Muscle of leg (tissue), 11 donors: ENCODE measurements around the gene DPM3. TPM values are rescaled to one million over a fixed set of nuclear protein-coding genes. Genes with fewer than 3 reads are reported as not detected.
A peak's percentile ranks its signal among the peaks of the same experiment; 100 is the strongest.
"Not testable (repeated sequence)": the region's sequence is repeated elsewhere in the genome, so short reads cannot be mapped to it uniquely, and the experiment has no call there.

Source experiments
- DNase-seq: peaks from one replicate; pipeline ENCODE4 v3.0.0; 2013
- H3K27ac ChIP-seq: one replicate; pipeline ENCODE4 v1.5.1; 2013; ENCODE audit warnings: mild to moderate bottlenecking, low read length, control low read depth
- H3K27me3 ChIP-seq: one replicate; pipeline ENCODE4 v1.6.1; 2013; ENCODE audit warnings: low read length; ENCODE audit not compliant: control insufficient read depth, insufficient read depth
- H3K36me3 ChIP-seq: one replicate; pipeline ENCODE4 v1.6.1; 2013; ENCODE audit warnings: low read length; ENCODE audit not compliant: control insufficient read depth, insufficient read depth
- H3K4me1 ChIP-seq: one replicate; pipeline ENCODE4 v1.6.1; 2013; ENCODE audit warnings: low read length; ENCODE audit not compliant: control insufficient read depth, insufficient read depth
- H3K4me3 ChIP-seq: one replicate; pipeline ENCODE4 v1.5.1; 2013; ENCODE audit warnings: low read length, control low read depth
- H3K9me3 ChIP-seq: replicated peaks from 2 replicates; pipeline ENCODE4 v1.6.1; 2013; ENCODE audit warnings: low read depth, low read length; ENCODE audit not compliant: control insufficient read depth
- WGBS: methylation state at CpG from one replicate; pipeline ENCODE4 v1.1.5; 2013; ENCODE audit warnings: missing lambda C conversion rate; ENCODE audit not compliant: insufficient coverage; 5-methylcytosine and 5-hydroxymethylcytosine counted together
- polyA plus RNA-seq, 8 donors: library from polyadenylated mRNA; unstranded; fragments of 120-200 nt; gene quantifications; one replicate each; pipeline versions ENCODE4 v1.2.1 to v1.2.3, GENCODE V29; 2013; ENCODE audit warnings: inconsistent platforms in 1 of 8, low replicate concordance in 1 of 8; ENCODE audit not compliant: insufficient read length in 8 of 8, insufficient read depth in 1 of 8
- total RNA-seq: library from RNA; stranded (reverse); fragments of 120-200 nt; gene quantifications from one replicate; pipeline ENCODE4 v1.2.4, GENCODE V29; 2013

DPM3 gene
- total and polyA plus RNA-seq, 9 donors: 20.1 to 27.9 (median 23.5) TPM

DNA sequence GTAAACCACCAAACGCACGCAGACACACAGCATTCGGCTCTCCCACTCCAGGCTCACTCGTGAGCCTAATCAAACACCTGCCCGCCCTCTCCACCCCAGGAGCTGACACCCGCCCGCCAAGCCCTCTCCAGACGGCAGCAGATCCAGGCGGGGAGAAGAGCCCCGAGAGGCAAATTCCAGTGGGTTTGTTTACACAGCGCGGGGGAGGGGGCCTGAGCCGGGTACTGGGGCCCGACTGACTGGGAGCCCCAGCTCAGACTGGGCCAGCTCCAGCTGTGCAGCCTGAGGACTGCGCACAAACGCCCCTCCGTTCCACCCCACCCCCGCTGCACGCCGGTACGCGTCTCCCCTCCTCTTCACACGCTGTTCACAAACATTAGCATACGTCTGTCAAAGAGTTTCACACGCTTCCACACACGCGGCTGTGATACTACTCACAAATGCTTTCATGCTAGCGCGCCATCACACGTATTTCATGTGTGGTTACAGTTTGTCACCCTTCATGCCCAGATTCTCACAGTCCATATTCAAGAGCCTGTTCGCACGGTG, 13.7 kb downstream of the DPM3 start:
- peak; percentile 45 for DNase-seq
- H3K27ac ChIP-seq: peak overlapping the region; percentile 37
- no peaks in the 10 kb centered on the region for H3K9me3 ChIP-seq
- peaks cover 3% of the 10 kb centered on the region for H3K36me3 ChIP-seq
- peaks cover 42% of the 10 kb centered on the region for H3K4me1 ChIP-seq
- peaks cover 61% of the 10 kb centered on the region for H3K27me3 ChIP-seq
- H3K4me3 ChIP-seq: peak overlapping the region; percentile 50
- WGBS: under 1% methylated on average over 31 of the region's 32 CpGs

DNA sequence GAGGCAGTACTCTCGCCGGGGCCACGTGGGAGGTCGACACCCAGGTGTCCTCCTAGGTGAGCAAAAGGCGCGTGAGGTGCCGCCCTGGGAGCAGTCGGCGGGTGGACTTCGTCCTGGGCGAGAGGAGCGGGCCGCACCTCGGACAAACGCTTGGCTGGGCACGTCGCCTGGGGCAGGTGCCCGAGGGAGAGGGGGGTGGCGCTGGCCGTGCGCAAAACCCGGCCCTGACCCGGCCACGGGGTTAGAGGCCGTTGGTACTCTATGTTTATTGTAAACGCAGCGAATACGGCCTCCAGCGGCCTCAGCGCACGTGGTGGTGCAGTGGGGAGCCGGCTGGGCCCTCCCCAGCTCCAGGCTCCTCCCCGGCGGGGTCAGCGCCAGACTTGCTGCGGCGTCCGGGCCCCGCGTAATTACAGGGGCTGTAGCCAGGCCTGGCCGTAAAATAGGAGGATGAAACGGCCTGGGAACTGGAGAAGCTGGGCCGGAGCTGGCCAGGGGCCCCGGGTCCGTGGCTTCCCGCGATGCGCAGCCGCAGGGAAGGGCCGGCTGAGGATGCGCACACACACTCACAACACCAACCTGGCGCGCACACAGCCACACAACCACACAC, 14.3 kb downstream of the DPM3 start:
- Histone ChIP-seq H3K4me3 (peak overlapping the region; percentile 50), H3K36me3 (no peaks in the 10 kb centered on the region), H3K27ac (no peak overlapping the region), H3K27me3 (peaks cover 63% of the 10 kb centered on the region), H3K4me1 (peaks cover 42% of the 10 kb centered on the region), H3K9me3 (no peaks in the 10 kb centered on the region)
- 7% methylated on average over 48 of the region's 53 CpGs for WGBS
- DNase-seq: peak; percentile 70

GRCh38 chr1:155125511-155125945, 14.8 kb downstream of the DPM3 start:
- Histone ChIP-seq H3K36me3 (no peaks in the 10 kb centered on the region), H3K27me3 (peaks cover 66% of the 10 kb centered on the region), H3K4me3 (no peak overlapping the region), H3K4me1 (peaks cover 42% of the 10 kb centered on the region), H3K27ac (no peak overlapping the region), H3K9me3 (no peaks in the 10 kb centered on the region)
- DNase-seq: no peak
- 25% methylated on average over 10 of the region's 11 CpGs for WGBS

GRCh38 chr1:155124503-155125463, 15.5 kb downstream of the DPM3 start:
- no peaks in the 10 kb centered on the region for H3K9me3 ChIP-seq
- H3K4me1 ChIP-seq: peaks cover 38% of the 10 kb centered on the region
- WGBS: 54% methylated on average over 9 of the region's 16 CpGs
- H3K27me3 ChIP-seq: peaks cover 65% of the 10 kb centered on the region
- no peak for DNase-seq
- no peak overlapping the region for H3K27ac ChIP-seq
- H3K36me3 ChIP-seq: no peaks in the 10 kb centered on the region
- no peak overlapping the region for H3K4me3 ChIP-seq

DNA sequence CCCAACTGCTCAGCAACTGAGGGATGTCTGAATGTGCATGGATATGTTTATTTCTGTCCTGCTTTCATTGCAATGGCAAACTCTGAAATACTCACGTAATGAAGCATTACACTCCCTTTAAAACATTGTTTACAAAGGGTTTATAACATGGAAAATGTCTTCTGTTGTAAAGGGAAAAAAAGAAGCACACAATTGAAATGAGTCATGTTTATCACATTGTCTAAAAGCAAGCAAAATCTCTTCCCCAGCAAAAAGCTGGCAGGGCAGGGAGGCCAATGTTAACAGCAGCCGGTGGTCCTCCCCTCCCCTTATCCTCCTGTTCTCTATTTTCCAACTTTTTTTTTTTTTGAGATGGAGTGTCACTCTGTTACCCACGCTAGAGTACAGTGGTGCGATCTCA, 16.5 kb downstream of the DPM3 start:
- Histone ChIP-seq H3K9me3 (no peaks in the 10 kb centered on the region), H3K27me3 (peaks cover 63% of the 10 kb centered on the region), H3K27ac (no peak overlapping the region), H3K36me3 (no peaks in the 10 kb centered on the region), H3K4me3 (no peak overlapping the region), H3K4me1 (peaks cover 28% of the 10 kb centered on the region)
- WGBS: 50% methylated on average over 1 of the region's 4 CpGs
- no peak for DNase-seq

GRCh38 chr1:155122308-155122707, 18.0 kb downstream of the DPM3 start:
- H3K36me3 ChIP-seq: no peaks in the 10 kb centered on the region
- H3K9me3 ChIP-seq: no peaks in the 10 kb centered on the region
- peaks cover 58% of the 10 kb centered on the region for H3K27me3 ChIP-seq
- WGBS: 80% methylated on average over 1 of the region's 2 CpGs
- H3K27ac ChIP-seq: no peak overlapping the region
- peaks cover 17% of the 10 kb centered on the region for H3K4me1 ChIP-seq
- H3K4me3 ChIP-seq: no peak overlapping the region
- no peak for DNase-seq

DNA sequence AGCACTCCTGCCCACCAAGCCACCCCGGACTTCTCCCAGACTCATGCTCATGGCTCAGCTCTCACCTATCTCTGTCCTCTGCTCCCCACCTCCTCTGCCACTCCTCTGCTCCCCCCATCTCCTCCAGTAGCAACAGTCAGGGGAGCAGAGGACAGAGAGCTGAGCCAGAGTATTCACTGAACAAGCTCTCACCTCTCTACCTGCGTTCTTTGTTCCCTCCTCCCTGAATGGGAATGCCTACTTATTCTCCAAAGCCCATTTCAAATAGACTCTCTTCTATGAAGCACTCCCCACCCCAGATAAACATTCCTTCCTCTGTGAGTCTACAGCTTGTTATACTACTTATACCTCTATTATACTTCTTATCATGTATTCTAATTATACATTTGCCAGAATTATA, 19.1 kb downstream of the DPM3 start:
- Histone ChIP-seq H3K36me3 (no peaks in the 10 kb centered on the region), H3K27ac (no peak overlapping the region)

GRCh38 chr1:155120253-155120652, 20.1 kb downstream of the DPM3 start:
- Histone ChIP-seq H3K36me3 (no peaks in the 10 kb centered on the region), H3K27me3 (peaks cover 43% of the 10 kb centered on the region), H3K4me1 (no peaks in the 10 kb centered on the region), H3K27ac (no peak overlapping the region), H3K4me3 (no peak overlapping the region), H3K9me3 (no peaks in the 10 kb centered on the region)
- no CpG with 5 or more reads among the region's 6 CpGs for WGBS
- DNase-seq: no peak

More for the DNA sequence above, 19.1 kb downstream of the DPM3 start:
- Histone ChIP-seq H3K9me3 (no peaks in the 10 kb centered on the region), H3K27me3 (peaks cover 52% of the 10 kb centered on the region), H3K4me3 (no peak overlapping the region), H3K4me1 (peaks cover 6% of the 10 kb centered on the region)
- no peak for DNase-seq
- 84% methylated on average over 2 of the region's 2 CpGs for WGBS

GRCh38 chr1:155118090-155118489, 22.2 kb downstream of the DPM3 start:
- DNase-seq, H3K4me1 ChIP-seq, H3K4me3 ChIP-seq, H3K9me3 ChIP-seq, H3K27ac ChIP-seq, H3K36me3 ChIP-seq: not testable (repeated sequence)
- 71% methylated on average over 1 of the region's 7 CpGs for WGBS
- H3K27me3 ChIP-seq: peaks cover 32% of the 10 kb centered on the region

GRCh38 chr1:155117610-155118009, 22.7 kb downstream of the DPM3 start:
- no peak for DNase-seq
- Histone ChIP-seq H3K36me3 (no peaks in the 10 kb centered on the region), H3K4me3 (no peak overlapping the region), H3K4me1 (no peaks in the 10 kb centered on the region), H3K9me3 (no peaks in the 10 kb centered on the region), H3K27me3 (peaks cover 32% of the 10 kb centered on the region), H3K27ac (no peak overlapping the region)
- 35% methylated on average over 2 of the region's 4 CpGs for WGBS
